Iris pigment epithelial cell (primary cell): ENCODE results near the gene RSU1.
"Not testable (repeated sequence)": the region's sequence is repeated elsewhere in the genome, so short reads cannot be mapped to it uniquely, and the experiment has no call there.

ENCODE experiments used
- DNase-seq: peaks from one replicate; pipeline ENCODE4 v3.0.0-alpha.2; 2011; ENCODE audit warnings: low read depth

The RSU1 gene

DNA sequence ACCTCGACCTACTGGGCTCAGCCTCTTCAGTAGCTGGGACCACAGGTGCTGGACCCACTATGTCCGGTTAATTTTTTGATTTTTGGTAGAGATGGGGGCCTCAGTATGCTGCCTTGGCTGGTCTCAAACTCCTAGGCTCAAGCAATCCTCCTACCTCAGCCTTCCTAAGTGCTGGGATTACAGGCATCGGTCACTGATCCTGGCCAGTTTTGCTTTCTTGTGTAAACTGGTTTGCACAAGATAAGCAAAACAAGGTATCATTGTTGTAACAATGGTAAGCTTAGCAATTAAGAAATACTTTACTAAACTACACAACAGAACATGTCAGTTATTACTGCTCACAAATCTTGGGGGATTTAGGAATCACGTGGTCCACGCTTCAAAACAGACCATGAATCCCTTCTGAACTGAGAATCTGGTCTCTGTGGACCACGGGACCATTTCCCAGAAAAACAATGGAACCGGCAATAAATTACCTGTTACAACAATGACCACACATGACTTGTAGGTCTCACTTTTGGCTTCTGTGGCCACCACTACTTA is 36.8 kb downstream of the RSU1 start:
- no peak for DNase-seq

DNA sequence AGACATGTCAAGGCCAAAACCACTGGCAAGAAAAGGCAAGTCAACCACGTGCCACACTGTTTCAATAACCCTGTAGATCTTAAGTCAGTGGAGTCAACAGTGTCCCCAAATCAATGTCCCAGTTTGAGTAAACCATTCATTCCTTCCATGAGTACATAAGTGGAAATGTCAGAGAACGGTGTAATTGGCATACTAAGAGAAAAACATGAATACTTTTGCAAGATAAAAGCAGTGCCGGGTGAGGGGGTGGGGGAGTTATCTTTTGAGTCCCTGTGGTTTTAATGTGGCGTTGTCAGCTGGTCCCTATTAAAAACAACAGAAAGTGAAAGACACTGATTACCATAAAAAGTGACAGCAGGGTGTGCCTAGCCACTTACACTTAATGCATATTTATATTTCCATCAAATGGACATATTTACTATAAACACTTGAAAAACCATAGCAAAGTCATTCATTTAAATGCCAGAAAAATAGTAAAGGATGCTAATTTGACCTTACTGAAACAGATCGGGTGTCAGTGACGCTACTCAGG is 37.8 kb downstream of the RSU1 start:
- no peak for DNase-seq

DNA sequence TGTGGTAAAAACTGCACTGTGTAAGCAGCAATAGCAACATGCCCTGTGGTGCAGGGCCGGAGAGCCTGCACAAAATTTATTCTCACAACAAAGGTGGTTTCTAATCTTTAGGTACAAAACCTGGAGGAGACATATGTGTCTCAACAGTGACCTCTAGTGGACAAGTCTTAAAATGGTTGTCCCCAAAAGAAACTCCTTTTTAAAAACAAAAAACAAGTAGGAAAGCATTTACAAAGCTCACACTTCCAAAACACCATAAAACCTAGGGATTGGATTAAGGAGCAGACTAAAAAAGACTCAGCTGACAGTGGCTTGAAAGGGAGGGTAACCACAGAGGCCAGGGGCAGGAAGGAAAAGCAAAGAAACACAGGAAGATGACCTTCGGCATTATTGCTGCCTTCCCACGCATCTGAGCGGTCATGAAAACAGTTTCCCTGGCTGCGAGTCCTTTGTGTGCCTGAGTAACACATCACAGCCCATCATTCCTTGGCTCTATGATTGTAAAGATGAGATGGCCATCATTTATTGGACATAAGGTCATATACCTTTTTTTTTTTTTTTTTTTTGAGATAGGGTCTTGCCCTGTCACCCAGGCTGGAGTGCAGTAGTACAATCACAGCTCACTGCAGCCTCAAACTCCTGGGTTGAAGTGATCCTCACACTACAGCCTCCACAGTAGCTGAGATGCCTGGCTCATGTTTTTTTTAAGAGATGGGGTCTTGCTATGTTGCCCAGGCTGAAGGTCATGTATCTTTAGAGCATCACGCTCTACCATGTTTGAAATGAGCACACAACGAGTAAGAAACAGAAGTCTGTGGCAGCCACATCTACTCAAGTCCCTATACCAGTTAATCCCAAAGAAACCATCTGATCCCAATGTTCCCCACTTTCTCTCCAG is 39.5 kb downstream of the RSU1 start:
- peak; percentile 60 for DNase-seq

DNA sequence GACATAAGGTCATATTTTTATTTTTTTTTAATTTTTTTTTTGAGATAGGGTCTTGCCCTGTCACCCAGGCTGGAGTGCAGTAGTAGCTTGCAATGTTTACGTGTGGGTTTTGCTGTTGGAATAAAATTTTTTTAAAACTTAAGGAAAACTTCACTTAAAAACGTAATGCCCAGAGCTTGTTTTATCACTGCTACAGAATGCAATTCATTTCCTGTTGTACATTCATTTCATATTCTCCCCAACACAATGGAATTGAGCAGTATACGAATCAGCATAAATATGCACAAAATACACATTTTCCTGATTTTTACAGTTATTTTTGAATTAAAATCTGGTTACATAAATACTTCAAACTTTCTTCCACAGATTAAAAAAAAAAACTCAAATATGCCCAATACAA is 40.3 kb downstream of the RSU1 start:
- peak; percentile 52 for DNase-seq

DNA sequence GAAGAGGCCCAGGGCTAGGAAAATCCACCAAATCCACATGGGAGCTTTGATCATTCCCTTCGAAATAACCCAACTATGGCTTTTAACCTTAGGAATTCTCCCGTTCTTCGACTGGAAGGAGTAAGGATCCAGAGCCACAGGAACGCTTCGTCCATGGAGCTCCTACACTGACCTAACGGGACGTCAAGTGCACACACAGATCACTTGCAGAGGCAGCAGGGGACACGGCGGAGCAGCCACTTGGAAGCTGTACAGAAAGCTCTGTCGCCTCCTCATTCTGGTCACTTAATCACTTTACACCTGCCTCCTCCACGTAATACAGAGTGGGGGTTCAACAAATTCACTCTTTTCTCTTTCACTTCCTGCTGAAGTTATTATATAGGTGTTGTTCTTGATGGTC is 43.9 kb downstream of the RSU1 start:
- DNase-seq = no peak

DNA sequence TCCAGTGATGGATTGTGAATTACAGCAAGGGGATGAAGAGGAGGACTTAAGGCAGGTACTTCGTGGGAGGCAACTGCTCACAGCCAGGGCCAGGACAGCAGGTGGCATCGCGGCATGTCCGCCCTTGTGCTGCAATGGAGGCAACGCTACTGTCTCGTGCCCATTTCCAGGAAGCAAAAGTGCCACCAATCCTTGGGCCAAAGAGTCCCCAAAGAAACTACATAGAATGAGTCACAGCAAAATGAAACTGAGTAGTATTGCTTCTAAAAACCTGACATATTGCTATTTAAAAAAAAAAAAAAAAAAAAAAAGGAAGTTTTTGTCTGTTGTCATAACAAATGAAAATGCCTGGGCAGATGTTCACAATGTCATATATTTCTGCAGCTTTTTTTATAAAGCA is 46.6 kb downstream of the RSU1 start:
- no peak for DNase-seq

DNA sequence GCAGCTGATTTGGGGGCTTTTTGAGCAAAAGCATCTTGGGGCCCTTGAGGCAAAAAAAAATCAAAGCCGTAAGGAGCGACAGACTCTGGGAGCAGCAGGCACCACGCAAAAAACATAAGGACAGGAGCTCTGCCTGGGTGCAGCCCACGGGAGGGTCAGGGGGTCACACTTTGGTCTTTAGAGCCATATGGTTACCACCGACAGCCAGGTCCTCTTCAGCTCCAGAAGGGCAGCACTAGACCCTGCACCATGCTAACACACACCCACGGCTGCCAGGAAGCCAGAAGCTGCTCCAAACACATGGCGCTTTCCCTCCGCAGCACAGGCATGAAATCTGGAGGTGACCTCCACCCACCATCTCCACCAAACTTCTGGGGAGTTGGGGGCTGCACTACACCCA is 47.1 kb downstream of the RSU1 start:
- no peak for DNase-seq

DNA sequence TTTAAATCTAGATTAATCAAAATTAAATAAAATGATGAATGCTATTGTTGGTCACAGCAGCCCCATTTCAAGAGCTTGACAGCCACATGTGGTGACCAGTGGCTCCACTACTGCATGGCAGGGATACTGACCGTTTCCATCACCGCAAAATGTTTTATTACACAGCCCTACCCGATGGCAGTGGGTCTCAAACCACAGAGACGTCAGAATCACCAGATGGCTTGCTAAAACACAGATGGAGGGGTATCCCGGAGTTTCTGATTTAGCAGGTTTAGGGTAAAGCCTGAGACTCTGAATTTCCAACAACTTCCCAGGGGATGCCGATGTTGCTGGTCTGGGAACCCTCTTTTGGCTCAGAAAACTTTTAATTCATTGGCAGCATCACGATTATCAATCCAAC is 47.9 kb downstream of the RSU1 start:
- no peak for DNase-seq

DNA sequence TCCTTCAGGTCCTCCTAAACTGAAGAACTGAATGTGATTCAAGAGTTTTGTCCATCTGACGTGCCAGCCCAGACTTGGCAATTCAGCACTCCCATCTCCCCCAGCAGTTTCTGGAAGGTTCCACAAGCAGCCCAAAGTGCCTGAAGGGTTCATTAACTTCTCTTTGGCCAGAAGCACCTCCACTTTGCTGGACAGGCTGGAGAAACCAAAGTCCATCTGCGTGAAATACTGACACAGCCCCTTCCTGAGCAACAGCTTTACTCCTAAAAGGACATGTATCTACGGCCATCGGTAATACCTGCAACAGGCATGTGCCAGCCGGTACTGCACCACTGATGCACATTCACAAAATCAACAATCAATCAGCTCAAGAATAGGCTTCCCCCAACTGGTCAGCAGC is 48.5 kb downstream of the RSU1 start:
- DNase-seq = no peak

DNA sequence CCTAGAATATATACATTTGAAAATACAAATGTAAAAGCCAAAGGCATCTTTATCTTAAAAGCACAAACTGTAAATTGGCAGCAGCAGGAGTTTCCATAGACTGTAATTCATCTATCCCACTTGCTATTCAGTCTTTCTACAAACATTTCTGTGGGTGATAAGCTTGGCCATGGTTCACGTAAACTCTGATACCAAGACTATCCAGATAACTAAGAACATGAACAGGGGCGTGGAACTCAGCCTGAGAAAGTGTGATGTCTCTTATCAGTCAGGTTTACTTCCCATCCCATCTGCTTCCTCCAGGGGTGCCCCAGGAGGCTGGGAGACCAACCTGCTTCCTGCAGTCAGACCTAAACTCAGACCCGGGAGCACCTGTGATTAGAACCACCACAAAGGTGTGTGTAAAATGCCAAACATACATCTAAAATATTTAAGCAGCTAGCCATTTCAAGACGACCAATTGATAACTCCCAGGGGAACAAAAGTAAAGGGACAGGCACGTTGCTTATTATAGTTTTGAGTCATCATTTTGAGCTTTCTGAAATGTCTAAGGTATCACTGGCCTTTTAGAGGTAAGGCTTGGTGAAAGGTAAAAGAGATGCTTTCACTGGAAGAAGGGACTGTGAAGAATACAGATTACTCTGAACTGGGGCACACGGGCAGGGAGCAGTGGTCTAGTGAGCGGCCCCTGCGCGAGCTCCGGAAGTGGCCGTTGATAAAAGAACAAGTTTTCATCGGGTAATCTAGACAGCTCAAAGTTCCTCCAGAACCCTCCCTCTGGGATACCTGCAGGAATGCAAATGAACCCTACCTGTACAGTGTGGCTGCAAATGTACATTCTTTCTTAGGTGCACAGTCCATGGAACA is 51.5 kb downstream of the RSU1 start:
- no peak for DNase-seq

DNA sequence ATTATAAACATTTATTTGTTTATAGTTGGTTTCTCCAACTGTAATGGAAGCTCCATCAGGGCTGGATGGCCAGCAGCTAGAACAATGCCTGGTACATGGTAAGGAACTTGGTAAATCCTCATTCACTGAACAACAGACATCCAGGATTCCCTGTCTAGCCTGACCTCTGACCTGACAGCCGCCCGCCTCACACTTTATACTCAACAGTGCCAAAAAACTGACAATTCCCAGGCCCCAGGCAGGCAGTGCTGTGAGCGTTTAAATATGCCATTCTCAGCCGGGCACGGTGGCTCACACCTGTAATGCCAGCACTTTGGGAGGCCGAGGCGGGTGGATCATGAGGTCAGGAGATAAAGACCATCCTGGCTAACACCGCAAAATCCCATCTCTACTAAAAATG is 55.9 kb downstream of the RSU1 start:
- DNase-seq = no peak

DNA sequence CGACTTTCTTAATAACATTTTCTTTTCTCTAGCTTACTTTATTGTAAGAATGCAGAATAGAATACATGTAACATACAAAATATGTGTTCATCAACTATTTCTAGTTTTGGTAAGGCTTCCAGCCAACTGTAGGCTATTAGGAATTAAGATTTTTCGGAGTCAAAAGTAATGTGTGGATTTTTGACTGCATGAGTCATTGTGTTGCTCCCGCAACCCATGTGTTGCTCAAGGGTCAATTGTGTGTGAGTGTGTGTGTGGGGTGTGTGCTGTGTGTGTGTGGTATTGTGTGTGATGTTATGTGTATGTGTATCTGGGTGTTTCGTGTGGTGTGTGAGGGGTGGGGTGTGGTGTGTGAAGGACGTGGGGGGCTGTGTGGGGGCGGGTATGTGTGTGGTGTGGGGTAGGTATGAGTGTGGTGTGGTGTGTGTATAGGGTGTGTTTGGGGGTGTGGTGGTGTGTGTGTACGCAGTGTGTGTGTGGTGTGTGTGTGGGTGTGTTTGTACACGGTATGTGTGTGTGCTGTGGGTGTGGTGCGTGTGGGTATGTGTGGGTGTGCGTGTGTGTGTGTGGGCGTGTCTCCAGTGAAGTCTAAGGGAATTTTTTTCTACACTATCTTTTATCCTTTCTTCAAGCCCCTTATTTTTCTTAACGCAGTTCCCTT is 60.5 kb downstream of the RSU1 start:
- peak; percentile 83 for DNase-seq

DNA sequence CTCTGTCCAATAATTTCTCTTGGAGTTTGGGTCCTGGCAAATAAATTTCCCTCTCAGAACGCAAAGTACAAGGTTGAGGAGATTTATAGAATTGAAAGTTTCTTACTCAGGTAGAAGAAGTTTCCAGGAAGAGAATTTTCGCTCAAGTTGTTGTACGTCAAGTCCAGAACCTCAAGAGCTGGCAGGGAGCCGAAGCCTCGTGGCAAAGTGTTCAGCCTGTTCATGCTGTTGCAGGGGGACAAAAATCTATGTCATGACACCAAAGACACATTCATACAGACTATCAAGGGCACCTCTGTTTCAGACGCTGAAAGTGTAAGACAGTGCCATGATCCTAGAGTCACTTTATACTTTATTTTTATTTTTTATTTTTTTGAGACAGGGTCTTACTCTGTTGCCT is 62.5 kb downstream of the RSU1 start:
- DNase-seq = no peak

DNA sequence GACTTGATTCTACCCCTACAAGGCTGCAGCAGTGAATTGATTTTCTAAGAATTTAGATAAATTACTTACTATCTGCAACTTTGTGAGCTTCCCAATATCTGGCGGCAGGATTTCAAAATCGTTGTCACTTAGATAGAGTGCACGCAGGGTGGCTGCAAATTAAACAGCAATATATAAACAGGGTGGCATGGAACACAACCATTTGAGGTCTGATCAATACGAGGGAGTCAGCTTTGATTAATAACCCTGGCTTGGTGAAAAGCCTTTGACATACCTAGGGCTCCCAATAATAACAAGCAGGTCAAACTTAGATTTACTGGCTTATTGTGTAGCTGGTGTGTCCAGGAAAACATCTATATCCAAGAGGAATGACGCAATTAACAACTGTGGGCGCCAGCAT is 64.4 kb downstream of the RSU1 start:
- DNase-seq = not testable (repeated sequence)

DNA sequence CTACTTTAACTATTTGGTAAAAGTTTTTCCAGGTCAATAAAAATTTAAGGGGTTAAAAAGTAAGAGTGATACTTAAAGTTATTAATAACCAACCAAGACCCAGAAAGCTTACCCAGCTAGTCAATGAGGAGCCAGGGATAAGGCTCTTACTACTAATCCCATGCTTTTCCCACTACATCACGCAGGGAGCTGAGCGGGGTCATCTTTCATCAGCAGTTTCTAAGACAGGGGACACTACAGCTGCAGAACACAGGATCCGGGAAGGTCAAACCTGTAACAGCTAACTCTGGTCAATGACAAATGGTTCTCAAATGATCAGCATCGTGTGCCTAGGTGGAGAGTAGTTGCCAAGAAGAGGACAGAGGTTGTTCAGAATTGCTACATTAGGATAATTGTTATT is 65.1 kb downstream of the RSU1 start:
- no peak for DNase-seq

DNA sequence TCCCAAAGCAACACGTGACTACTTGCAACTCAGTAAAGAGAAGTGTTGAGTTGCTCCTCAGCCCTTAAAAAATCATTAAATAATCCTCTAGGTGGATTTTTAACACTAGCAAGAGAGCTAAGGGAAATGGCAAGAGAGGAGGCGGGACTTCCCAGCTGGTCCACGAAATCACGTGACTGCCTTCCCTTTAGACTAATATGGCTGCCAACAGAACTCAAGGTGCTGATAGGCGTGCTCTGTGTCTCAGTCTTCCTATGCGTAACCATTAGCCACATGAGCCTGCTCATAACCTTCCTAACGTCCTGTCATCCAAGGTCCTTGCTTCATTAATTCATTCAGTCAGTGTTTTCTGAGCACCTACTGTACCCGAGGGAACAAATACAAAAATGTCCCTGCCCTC is 66.0 kb downstream of the RSU1 start:
- no peak for DNase-seq

DNA sequence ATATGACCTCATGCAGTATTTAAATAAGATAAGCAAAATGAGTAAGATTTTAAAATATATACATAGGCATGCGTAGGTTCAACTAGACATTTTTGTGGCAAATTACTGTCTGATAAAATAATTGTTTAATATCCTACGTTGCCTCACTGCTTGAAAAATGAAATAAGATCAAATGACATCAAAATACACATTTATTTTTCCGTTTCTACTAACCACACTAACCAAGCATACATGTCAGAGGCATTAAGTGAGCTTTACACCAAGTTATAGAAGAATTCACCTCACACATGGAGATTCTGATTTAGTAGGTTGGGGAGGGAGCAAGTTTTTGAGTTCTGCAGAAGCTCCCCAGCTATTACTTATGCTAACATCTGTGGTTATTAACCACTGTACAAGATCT is 66.8 kb downstream of the RSU1 start:
- DNase-seq = no peak

DNA sequence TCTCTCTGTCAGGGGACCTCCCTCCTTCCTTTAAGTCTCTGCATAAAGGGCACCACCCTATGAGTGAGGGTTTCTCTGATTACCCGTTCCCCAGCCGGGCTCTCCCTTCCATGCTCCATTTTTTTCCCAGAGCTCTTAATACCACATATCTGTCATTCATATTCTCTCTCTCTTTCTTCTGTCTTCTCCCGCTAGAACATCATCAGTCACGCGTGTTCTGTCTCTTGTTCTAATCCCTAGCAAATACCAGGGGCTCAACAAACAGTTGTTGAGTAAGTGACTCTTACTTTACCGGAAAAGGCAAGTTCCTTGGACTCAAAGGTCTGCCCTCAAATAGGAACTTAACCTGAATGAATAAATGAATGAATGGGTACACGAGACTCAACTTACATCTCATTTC is 68.5 kb downstream of the RSU1 start:
- DNase-seq = no peak

DNA sequence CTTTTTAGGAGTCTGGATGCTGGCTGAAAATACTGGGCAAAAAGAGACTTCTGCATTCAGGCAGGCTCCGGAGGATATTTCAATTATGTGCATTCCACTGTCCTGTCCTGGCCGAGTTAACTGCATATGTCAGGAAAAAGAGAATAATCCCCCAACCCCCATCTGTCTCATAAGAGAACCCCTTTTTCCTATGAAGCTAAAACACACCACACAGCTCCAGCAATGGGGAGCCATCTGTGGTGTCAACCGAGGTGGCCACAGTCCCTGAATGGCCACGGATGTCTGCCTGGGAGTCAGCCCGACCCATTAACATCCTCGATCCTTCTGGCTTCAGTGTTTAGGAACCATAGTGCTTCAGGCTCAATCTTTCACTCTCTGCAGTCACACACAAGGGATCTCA is 70.4 kb downstream of the RSU1 start:
- no peak for DNase-seq

DNA sequence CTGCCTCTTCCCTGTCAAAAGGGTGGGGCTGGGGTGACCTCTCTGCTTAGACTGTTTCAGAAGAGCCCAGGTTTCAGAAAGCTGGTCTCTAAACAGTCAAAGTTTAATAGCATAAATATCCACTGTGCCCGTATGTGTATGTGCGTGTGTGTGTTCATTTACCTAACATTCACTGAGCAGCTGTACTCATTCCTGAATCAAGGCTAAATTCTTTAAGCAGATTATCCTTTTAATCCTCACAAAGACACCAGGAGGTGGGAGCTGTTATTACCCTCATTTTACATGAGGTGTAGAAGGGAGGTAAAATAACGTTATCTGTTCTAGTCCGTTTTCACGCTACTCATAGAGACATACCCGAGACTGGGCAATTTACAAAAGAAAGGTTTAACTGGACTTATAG is 72.2 kb downstream of the RSU1 start:
- no peak for DNase-seq

DNA sequence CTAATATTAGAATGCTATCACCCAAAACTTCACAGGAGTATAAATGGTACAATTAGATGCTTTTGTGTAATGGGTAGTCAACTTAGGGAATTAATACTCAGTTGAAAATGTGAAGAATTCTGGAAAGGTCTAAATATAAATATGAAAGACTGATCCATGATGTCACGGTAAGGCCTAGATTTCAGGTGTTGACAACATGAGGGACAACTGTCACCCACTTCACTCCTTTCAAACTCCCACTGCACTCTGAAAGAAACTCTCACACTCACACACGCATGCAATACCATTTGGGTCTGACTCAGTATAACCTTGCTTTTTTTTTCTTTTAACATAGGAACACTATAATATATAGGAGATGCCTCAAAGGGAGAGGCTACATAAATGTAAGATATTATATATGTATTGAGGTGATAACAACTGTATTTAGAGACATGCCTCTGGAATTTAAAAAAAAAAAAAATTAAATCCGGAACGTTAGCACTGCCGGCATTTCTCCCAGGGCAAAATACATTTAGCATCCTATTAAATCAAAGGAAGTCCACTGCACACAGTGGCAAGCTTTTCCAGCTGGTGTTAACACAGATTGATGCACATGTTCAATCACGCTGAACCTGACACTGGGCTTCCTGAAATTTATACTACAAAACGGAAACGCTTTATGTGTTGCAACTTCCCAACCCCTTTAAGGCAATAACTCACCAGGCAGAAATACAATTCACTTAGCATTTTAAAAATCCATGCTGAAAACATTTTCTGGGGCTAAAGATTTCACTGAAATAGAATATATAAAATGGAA is 74.9 kb downstream of the RSU1 start:
- DNase-seq = no peak
